Measurements from ENCODE around the gene MARVELD2. TPM values are rescaled to one million over a fixed set of nuclear protein-coding genes. Genes with fewer than 3 reads are reported as not detected.
"Not testable (repeated sequence)": the region's sequence is repeated elsewhere in the genome, so short reads cannot be mapped to it uniquely, and the experiment has no call there.

Gene MARVELD2
- total RNA-seq, 1 experiment from 2014 or later: 12.5 TPM

DNA sequence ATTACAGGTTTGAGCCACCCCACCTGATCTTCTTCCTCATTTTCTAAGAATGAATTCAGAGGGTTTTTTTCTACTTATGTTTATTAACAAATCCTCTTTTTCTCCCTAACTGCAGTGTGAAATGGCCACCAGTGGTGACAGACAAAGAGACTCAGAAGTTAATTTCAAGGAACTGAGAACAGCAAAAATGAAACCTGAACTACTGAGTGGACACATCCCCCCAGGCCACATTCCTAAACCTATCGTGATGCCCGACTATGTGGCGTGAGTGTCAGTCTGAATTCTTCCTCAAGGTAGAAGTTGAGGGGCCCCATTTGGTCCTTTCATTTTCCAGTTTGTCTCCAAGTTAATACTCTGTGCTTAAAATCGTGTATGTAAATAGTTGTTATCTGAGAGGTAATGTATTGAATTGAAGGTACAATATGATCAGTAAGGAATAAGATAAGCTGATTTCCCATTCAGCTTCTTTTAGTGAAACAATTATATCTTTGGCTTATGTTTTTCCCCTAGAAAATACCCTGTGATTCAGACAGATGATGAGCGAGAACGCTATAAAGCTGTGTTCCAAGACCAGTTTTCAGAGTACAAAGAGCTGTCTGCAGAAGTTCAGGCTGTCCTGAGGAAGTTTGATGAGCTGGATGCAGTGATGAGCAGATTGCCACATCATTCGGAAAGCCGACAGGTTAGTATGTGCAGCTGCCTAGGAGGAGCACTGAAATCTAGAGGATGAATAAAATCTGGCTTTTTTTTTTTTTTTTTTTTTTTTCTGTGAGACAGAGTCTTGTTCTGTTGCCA is 17.7 kb downstream of the MARVELD2 start:
- no TSS peak for BruUV-seq (replicated peaks)
- CTCF ChIA-PET: no interaction called here
- no peak for DNase-seq

DNA sequence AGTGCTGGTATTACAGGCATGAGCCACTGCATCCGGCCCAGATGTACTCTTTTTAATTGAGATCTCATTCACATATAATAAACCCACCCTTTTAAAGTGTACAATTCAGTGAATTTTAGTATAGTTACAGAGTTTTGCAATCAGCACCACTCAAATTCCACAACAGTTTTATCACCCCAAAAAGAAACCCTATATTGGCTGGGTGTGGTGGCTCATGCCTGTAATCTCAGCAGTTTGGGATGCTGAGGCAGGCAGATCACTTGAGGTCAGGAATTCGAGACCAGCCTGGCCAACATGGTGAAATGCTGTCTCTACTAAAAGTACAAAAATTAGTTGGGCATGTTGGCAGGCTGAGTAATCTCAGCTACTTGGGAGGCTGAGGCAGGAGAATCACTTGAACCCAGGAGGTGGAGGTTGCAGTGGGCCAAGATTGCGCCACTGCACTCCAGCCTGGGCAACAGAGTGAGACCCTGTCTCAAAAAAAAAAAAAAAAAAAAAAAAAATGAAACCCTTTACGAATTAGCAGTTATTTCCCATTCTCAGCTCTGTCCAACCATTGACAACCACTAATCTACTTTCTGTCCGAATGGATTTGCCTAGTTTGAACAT is 20.5 kb downstream of the MARVELD2 start:
- H2AFZ ChIP-seq (ENCODE audit: low read length); POLR2A ChIA-PET (ENCODE audit: unreplicated experiment); H3F3A ChIP-seq (ENCODE audit: low read length, unreplicated experiment); CTCF ChIA-PET; H3K4me1 ChIP-seq (ENCODE audit: insufficient read depth, low read length); BruUV-seq (replicated peaks); H3K79me2 ChIP-seq (ENCODE audit: low read length); H3K27me3 ChIP-seq (ENCODE audit: low read length); H3K4me2 ChIP-seq (ENCODE audit: low read length); H3K36me3 ChIP-seq (ENCODE audit: low read depth, low read length); DNase-seq; H3K9me3 ChIP-seq (ENCODE audit: low read length); H3K9me2 ChIP-seq (replicated peaks; ENCODE audit: low read length); H3K9ac ChIP-seq (ENCODE audit: low read length); H3K27ac ChIP-seq (ENCODE audit: low read length); intact Hi-C loops (cut with micrococcal nuclease); H4K20me1 ChIP-seq (ENCODE audit: low read length); H3K4me3 ChIP-seq (ENCODE audit: low read length); ATAC-seq: not testable (repeated sequence)

More for the DNA sequence above, 17.7 kb downstream of the MARVELD2 start:
- Histone ChIP-seq H3K79me2 (ENCODE audit: low read length) (no peaks in the 10 kb centered on the region), H3K27ac (ENCODE audit: low read length) (no peak overlapping the region), H3K27me3 (ENCODE audit: low read length) (no peaks in the 10 kb centered on the region), H4K20me1 (ENCODE audit: low read length) (no peaks in the 10 kb centered on the region), H2AFZ (ENCODE audit: low read length) (no peak overlapping the region), H3K36me3 (ENCODE audit: low read depth, low read length) (no peaks in the 10 kb centered on the region), H3K9me2 (replicated peaks; ENCODE audit: low read length) (no peaks in the 10 kb centered on the region), H3K4me1 (ENCODE audit: insufficient read depth, low read length) (no peaks in the 10 kb centered on the region), H3K4me2 (ENCODE audit: low read length) (no peak overlapping the region), H3F3A (ENCODE audit: low read length, unreplicated experiment) (no peaks in the 10 kb centered on the region), H3K4me3 (ENCODE audit: low read length) (no peak overlapping the region), H3K9me3 (ENCODE audit: low read length) (no peaks in the 10 kb centered on the region), H3K9ac (ENCODE audit: low read length) (no peak overlapping the region)
- intact Hi-C loops (cut with micrococcal nuclease): no loop called here
- POLR2A ChIA-PET (ENCODE audit: unreplicated experiment): no interaction called here
- ATAC-seq: no peak
- TF ChIP-seq EZH2 (IDR thresholded peaks at IDR 0.05; ENCODE audit: low read length, unreplicated experiment) (no peak), EZH2phosphoT487 (IDR thresholded peaks at IDR 0.05; ENCODE audit: borderline replicate concordance, low read length) (no peak)
- TF ChIP-seq, protein P1, sequence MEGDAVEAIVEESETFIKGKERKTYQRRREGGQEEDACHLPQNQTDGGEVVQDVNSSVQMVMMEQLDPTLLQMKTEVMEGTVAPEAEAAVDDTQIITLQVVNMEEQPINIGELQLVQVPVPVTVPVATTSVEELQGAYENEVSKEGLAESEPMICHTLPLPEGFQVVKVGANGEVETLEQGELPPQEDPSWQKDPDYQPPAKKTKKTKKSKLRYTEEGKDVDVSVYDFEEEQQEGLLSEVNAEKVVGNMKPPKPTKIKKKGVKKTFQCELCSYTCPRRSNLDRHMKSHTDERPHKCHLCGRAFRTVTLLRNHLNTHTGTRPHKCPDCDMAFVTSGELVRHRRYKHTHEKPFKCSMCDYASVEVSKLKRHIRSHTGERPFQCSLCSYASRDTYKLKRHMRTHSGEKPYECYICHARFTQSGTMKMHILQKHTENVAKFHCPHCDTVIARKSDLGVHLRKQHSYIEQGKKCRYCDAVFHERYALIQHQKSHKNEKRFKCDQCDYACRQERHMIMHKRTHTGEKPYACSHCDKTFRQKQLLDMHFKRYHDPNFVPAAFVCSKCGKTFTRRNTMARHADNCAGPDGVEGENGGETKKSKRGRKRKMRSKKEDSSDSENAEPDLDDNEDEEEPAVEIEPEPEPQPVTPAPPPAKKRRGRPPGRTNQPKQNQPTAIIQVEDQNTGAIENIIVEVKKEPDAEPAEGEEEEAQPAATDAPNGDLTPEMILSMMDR (conservative IDR thresholded peaks at IDR 0.05; ENCODE audit: low read depth, low read length): no peak

DNA sequence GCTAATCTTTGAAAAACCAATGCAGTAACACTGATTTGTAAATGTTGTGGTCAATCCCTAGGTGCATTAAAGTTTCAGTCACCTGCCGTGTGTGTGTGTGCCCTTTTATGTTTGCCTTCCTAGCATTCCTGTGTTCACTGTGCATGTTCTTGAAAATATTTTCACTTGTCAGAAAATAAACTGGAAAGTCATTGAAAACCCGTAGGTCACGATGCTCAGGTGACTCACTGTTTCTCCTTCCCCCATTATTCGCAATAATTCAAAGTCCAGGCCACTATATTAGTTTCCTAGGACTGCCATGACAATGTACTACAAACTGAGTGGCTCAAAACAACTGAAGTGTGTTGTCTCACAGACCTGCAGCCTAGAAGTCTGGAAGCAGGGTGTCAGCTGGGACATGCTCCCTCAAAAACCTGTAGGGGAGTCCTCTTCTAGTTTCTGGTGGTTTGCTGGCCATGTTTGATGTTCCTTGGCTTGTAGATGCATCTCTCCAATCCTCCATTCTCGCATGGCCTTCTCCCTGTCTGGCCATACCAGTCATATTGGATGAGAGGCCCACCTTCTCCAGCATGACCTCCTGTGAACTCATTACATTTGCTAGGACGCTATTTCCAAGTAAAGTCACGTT is 29.3 kb downstream of the MARVELD2 start:
- ATAC-seq (no peak), DNase-seq (no peak)
- no peaks in the 10 kb centered on the region for H4K20me1 ChIP-seq (ENCODE audit: low read length)
- no peaks in the 10 kb centered on the region for H3K79me2 ChIP-seq (ENCODE audit: low read length)
- no peaks in the 10 kb centered on the region for H3K4me1 ChIP-seq (ENCODE audit: insufficient read depth, low read length)
- no peaks in the 10 kb centered on the region for H3K27me3 ChIP-seq (ENCODE audit: low read length)
- no peaks in the 10 kb centered on the region for H3K9me3 ChIP-seq (ENCODE audit: low read length)
- TF ChIP-seq EZH2phosphoT487 (IDR thresholded peaks at IDR 0.05; ENCODE audit: borderline replicate concordance, low read length): no peak
- TF ChIP-seq, protein P1 (conservative IDR thresholded peaks at IDR 0.05; ENCODE audit: low read depth, low read length): no peak
- TF ChIP-seq EZH2 (IDR thresholded peaks at IDR 0.05; ENCODE audit: low read length, unreplicated experiment): no peak
- no peak overlapping the region for H3K4me2 ChIP-seq (ENCODE audit: low read length)
- intact Hi-C loops (cut with micrococcal nuclease): no loop called here
- no peaks in the 10 kb centered on the region for H3F3A ChIP-seq (ENCODE audit: low read length, unreplicated experiment)
- POLR2A ChIA-PET (ENCODE audit: unreplicated experiment): no interaction called here
- BruUV-seq (replicated peaks): no TSS peak
- H3K27ac ChIP-seq (ENCODE audit: low read length): no peak overlapping the region
- H3K4me3 ChIP-seq (ENCODE audit: low read length): no peak overlapping the region
- no peak overlapping the region for H3K9ac ChIP-seq (ENCODE audit: low read length)
- CTCF ChIA-PET: no interaction called here
- no peaks in the 10 kb centered on the region for H3K9me2 ChIP-seq (replicated peaks; ENCODE audit: low read length)
- H2AFZ ChIP-seq (ENCODE audit: low read length): no peak overlapping the region
- no peaks in the 10 kb centered on the region for H3K36me3 ChIP-seq (ENCODE audit: low read depth, low read length)

Data from PC-3 (cell line).